ENCODE measurements around the gene KLHL3. TPM values are rescaled to one million over a fixed set of nuclear protein-coding genes. Genes with fewer than 3 reads are reported as not detected.

KLHL3 gene
- total and polyA plus RNA-seq, 9 of the 15 experiments (the other 6 are each of a cell fraction or from before 2014, with no cell fraction given), result under 0.01 to 1.5 (median 0.22) TPM

- TF ChIP-seq BCLAF1 (IDR thresholded peaks at IDR 0.05; ENCODE audit: borderline replicate concordance in 1 of 2, control insufficient read depth in 1 of 2, low read depth in 2 of 2, low read length in 1 of 2), result no peak
- TF ChIP-seq STAT5A (IDR thresholded peaks at IDR 0.05; ENCODE audit: borderline replicate concordance, low read length), result no peak
Observed at GRCh38 chr5:137679195-137679594, 56.7 kb downstream of the KLHL3 start (continued).

GRCh38 chr5:137672881-137673280 lies 63.0 kb downstream of the KLHL3 start:
- no TSS peak for BruUV-seq (replicated peaks)
- Histone ChIP-seq H2AFZ (ENCODE audit: low read depth, low read length) (no peak overlapping the region), H3K9ac (ENCODE audit: insufficient read depth in 1 of 2, low read depth in 2 of 2, low read length in 2 of 2) (no peak overlapping the region), H3K27me3 (ENCODE audit: control insufficient read depth in 2 of 2, insufficient read depth in 2 of 2, low read length in 2 of 2) (peaks cover 6 to 21% of the 10 kb centered on the region in 2 experiments; a peak in 4 of 5 replicates), H3K4me1 (replicated peaks in 1 of 2; ENCODE audit: control insufficient read depth in 2 of 2, insufficient read depth in 2 of 2, low read length in 2 of 2) (no peaks in the 10 kb centered on the region), H4K20me1 (replicated peaks; ENCODE audit: control insufficient read depth, insufficient read depth, low read length) (no peaks in the 10 kb centered on the region), H3K9me1 (ENCODE audit: control insufficient read depth, insufficient read depth, low read length) (no peaks in the 10 kb centered on the region), H3K27ac (ENCODE audit: extremely low read depth, low read depth, low read length) (no peak overlapping the region), H3K79me2 (ENCODE audit: control insufficient read depth, insufficient read depth, low read length) (no peaks in the 10 kb centered on the region), H3K9me3 (replicated peaks; ENCODE audit: control insufficient read depth, insufficient read depth, low read depth, low read length) (no peaks in the 10 kb centered on the region), H3K36me3 (ENCODE audit: control insufficient read depth, insufficient read depth, low read length) (no peaks in the 10 kb centered on the region), H3K4me2 (ENCODE audit: insufficient read depth, low read length) (no peak overlapping the region), H3K4me3 (no peak overlapping the region)
- in situ Hi-C loops (cut with MboI) (no loop called here), intact Hi-C loops (cut with micrococcal nuclease) (no loop called here)
- ATAC-seq, result no peak
- no peak for DNase-seq (ENCODE audit: extremely low read depth in 1 of 4, low spot score in 3 of 4)
- 6% methylated on average over 3 of the region's 3 CpGs for WGBS (ENCODE audit: insufficient coverage, low coverage, missing lambda C conversion rate)
- CTCF ChIA-PET (ENCODE audit: low intra/inter-chr PET ratio), result no interaction called here
- POLR2A ChIA-PET, result interaction anchor here (0.7 kb wide), 1 partner anchor 420 kb away, joined by 3 read pairs; no protein-coding TSS in a partner anchor
- TF ChIP-seq CHAMP1 (IDR thresholded peaks at IDR 0.05) (no peak), SMARCB1 (IDR thresholded peaks at IDR 0.05; ENCODE audit: insufficient read length, low read depth) (no peak), CBFA2T3 (IDR thresholded peaks at IDR 0.05) (no peak), ZNF165 (CRISPR knock-in tag; IDR thresholded peaks at IDR 0.05; ENCODE audit: borderline replicate concordance) (no peak), ZNF668 (CRISPR knock-in tag; IDR thresholded peaks at IDR 0.05) (no peak), SUPT5H (IDR thresholded peaks at IDR 0.05) (no peak), TSC22D4 (tag; IDR thresholded peaks at IDR 0.05) (no peak), ZNF146 (CRISPR knock-in tag; IDR thresholded peaks at IDR 0.05; ENCODE audit: unreplicated experiment) (no peak), CREM (IDR thresholded peaks at IDR 0.05; ENCODE audit: low read depth) (no peak), ZNF175 (CRISPR knock-in tag; IDR thresholded peaks at IDR 0.05; ENCODE audit: low read depth) (no peak)
- FAIRE-seq, result no peak
